K562 (cell line): Measurements from ENCODE around the gene NEK1. TPM values are rescaled to one million over a fixed set of nuclear protein-coding genes. Genes with fewer than 3 reads are reported as not detected.
A peak's percentile ranks its signal among the peaks of the same experiment; 100 is the strongest.

ENCODE experiments used
- CREM ChIP-seq: IDR thresholded peaks from 2 replicates; pipeline ENCODE4 v1.6.1; 2014; ENCODE audit warnings: antibody characterized with exemption, low read depth
- FOXK2 ChIP-seq, 2 experiments: fragments of 450-650 bp; IDR thresholded peaks in 1 of 2; conservative IDR thresholded peaks in 1 of 2; 2 replicates each; pipeline ENCODE4 v1.6.1; 2016; ENCODE audit warnings: low read depth in 2 of 2, mild to moderate bottlenecking in 1 of 2
- GABPA ChIP-seq: fragments of 200-800 bp; sonication (Bioruptor generic); conservative IDR thresholded peaks from 2 replicates; pipeline ENCODE4 v1.6.1; 2016; ENCODE audit warnings: low read depth, missing genetic modification characterization, missing compliant biosample characterization
- NCOR1 ChIP-seq: fragments of 450-650 bp; IDR thresholded peaks from 2 replicates; pipeline ENCODE4 v1.6.1; 2016; ENCODE audit warnings: mild to moderate bottlenecking, moderate library complexity
- NONO ChIP-seq, 2 experiments: fragments of 200-400 bp in 1 of 2; fragments of 450-650 bp in 1 of 2; formaldehyde crosslinking in 1 of 2; IDR thresholded peaks; 2 replicates each; pipeline ENCODE4 v1.6.1; 2017; ENCODE audit warnings: low read depth in 2 of 2, mild to moderate bottlenecking in 2 of 2, moderate library complexity in 2 of 2, low read length in 1 of 2
- SMARCE1 ChIP-seq: fragments of 450-650 bp; IDR thresholded peaks from 2 replicates; pipeline ENCODE4 v1.7.1; 2016; ENCODE audit warnings: mild to moderate bottlenecking
- STAT5B ChIP-seq: fragments of 250-450 bp; sonication (Bioruptor Pico); IDR thresholded peaks from 2 replicates; pipeline ENCODE4 v1.8.0; 2021; ENCODE audit warnings: mild to moderate bottlenecking, inconsistent platforms
- TAL1 ChIP-seq: fragments of 450-650 bp; IDR thresholded peaks from 2 replicates; pipeline ENCODE4 v1.6.1; 2016; ENCODE audit warnings: mild to moderate bottlenecking
- TEAD1 ChIP-seq, 2 experiments: fragments of 450-650 bp in 1 of 2; sonication (generic) in 1 of 2; formaldehyde crosslinking; IDR thresholded peaks; 2 replicates each; pipeline versions ENCODE4 v1.4.0 to v1.8.0; 2020 to 2022; ENCODE audit warnings: mild to moderate bottlenecking in 2 of 2, missing genetic modification reagents in 1 of 2
- TEAD4 ChIP-seq, 2 experiments: sonication (generic) in 1 of 2; formaldehyde crosslinking in 1 of 2; IDR thresholded peaks; 2 replicates each; pipeline versions ENCODE4 v1.6.1 to v1.8.0; 2012 to 2022; ENCODE audit warnings: borderline replicate concordance in 1 of 2, inconsistent platforms in 1 of 2, low read length in 1 of 2, mild to moderate bottlenecking in 1 of 2, missing genetic modification reagents in 1 of 2
- ZNF324 ChIP-seq: fragments of 250-450 bp; sonication (Bioruptor Pico); IDR thresholded peaks from 2 replicates; pipeline ENCODE4 v1.4.0; 2020; ENCODE audit warnings: mild to moderate bottlenecking
- ZNF77 ChIP-seq: fragments of 250-450 bp; sonication (Bioruptor Pico); IDR thresholded peaks from 2 replicates; pipeline ENCODE4 v1.5.0; 2020
- polyA plus RNA-seq, 8 experiments: library from polyadenylated mRNA; depleted of rRNA in 4 of 8; stranded (reverse) in 5 of 8; unstranded in 3 of 8; fragments of >200 nt; fragmentation: Nextera tagmentation in 2 of 8; fragmentation: Illumina TruSeq in 1 of 8; extraction: Ambion mirVana in 2 of 8; extraction: Trizol in 1 of 8; gene quantifications; 2 replicates each; pipeline versions ENCODE4 v1.2.1 to v1.2.3, GENCODE V29; 2011 to 2014; ENCODE audit warnings: inconsistent platforms in 1 of 8, missing spikeins in 1 of 8
- total RNA-seq, 7 experiments: library from RNA; depleted of rRNA in 6 of 7; stranded (reverse); fragments of >200 nt in 6 of 7; fragmentation: Illumina TruSeq in 2 of 7; extraction: Trizol in 2 of 7; gene quantifications; 2 replicates each; pipeline versions ENCODE4 v1.2.1 to v1.2.3, GENCODE V29; 2011 to 2021; ENCODE audit warnings: low replicate concordance in 1 of 7
- TF ChIP-seq, protein P1 (sequence below): fragments of 450-650 bp; IDR thresholded peaks from 2 replicates; pipeline ENCODE4 v1.6.1; 2016; ENCODE audit warnings: mild to moderate bottlenecking, moderate library complexity
- TF ChIP-seq, protein P2 (sequence below): IDR thresholded peaks from 2 replicates; pipeline ENCODE4 v1.6.1; 2012; ENCODE audit warnings: low read depth, low read length, improper control_type of control experiment, borderline replicate concordance

NEK1 gene
- total and polyA plus RNA-seq, 9 of the 15 experiments (the other 6 are each of a cell fraction or from before 2014, with no cell fraction given): 6.2 to 15.7 (median 10.3) TPM

DNA sequence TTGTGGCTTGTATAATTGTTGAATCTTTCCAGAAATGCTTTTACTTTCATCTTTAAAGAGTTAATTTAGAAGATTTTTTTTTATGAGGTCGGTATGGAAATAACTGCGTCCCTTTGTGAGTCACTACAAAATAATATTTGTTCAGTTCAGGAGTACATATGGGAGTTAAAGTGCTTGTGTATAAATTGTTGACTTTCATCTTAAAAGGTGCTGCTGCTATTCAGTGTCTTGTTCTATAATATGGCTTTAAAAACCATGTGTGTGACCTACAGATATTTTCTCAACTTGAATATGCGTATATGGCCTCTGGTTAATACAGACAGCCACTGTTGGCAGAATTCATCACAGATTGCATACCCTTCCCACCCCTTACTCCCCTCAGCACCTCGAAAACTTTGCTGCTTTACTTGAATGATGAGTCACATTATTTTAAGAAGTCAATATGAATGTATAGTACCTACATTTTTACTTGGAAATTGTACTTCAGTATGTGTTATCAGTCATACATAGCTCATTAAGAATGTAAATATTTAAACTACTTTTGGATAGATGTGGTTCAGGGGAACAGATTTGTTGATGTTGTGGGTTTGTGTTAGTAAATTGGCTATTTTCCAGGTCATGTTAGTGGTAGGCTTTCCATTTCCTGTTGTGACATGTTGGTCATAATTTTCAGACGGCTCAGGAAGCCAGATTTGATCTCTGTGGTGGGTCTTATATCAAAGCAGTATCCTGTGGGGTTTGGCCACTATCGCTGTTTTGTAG lies 9.5 kb upstream of the NEK1 start (continued):
- TF ChIP-seq NONO (IDR thresholded peaks at IDR 0.05; ENCODE audit: low read depth in 2 of 2, low read length in 1 of 2) (no peak), NCOR1 (peak; percentile 38; the same call in 1 of the 2 replicates), FOXK2 (conservative IDR thresholded peaks at IDR 0.05 in 1 of 2, IDR thresholded peaks at IDR 0.05 in 1 of 2; ENCODE audit: low read depth in 2 of 2) (0 out of 4 replicates have a peak, but pooled peaks of 1 of the 2 experiments have one; percentile 41), GABPA (tag) (peak; percentile 61), CREM (0 out of 2 replicates have a peak, but pooled peaks have one; percentile 17), TEAD4 (IDR thresholded peaks at IDR 0.05; ENCODE audit: low read length) (peak; percentile 71; the same call in 1 of the 2 replicates), TEAD4 (CRISPR knock-in tag; IDR thresholded peaks at IDR 0.05; ENCODE audit: borderline replicate concordance) (no peak), TAL1 (peak; percentile 24; the same call in 1 of the 2 replicates), TEAD1 (CRISPR knock-in tag; IDR thresholded peaks at IDR 0.05) (0 out of 4 replicates have a peak, but pooled peaks of 1 of the 2 experiments have one; percentile 9), SMARCE1 (peak; percentile 71), ZNF324 (CRISPR knock-in tag) (no peak), STAT5B (CRISPR knock-in tag) (no peak), ZNF77 (CRISPR knock-in tag) (no peak)
- TF ChIP-seq, protein P1, sequence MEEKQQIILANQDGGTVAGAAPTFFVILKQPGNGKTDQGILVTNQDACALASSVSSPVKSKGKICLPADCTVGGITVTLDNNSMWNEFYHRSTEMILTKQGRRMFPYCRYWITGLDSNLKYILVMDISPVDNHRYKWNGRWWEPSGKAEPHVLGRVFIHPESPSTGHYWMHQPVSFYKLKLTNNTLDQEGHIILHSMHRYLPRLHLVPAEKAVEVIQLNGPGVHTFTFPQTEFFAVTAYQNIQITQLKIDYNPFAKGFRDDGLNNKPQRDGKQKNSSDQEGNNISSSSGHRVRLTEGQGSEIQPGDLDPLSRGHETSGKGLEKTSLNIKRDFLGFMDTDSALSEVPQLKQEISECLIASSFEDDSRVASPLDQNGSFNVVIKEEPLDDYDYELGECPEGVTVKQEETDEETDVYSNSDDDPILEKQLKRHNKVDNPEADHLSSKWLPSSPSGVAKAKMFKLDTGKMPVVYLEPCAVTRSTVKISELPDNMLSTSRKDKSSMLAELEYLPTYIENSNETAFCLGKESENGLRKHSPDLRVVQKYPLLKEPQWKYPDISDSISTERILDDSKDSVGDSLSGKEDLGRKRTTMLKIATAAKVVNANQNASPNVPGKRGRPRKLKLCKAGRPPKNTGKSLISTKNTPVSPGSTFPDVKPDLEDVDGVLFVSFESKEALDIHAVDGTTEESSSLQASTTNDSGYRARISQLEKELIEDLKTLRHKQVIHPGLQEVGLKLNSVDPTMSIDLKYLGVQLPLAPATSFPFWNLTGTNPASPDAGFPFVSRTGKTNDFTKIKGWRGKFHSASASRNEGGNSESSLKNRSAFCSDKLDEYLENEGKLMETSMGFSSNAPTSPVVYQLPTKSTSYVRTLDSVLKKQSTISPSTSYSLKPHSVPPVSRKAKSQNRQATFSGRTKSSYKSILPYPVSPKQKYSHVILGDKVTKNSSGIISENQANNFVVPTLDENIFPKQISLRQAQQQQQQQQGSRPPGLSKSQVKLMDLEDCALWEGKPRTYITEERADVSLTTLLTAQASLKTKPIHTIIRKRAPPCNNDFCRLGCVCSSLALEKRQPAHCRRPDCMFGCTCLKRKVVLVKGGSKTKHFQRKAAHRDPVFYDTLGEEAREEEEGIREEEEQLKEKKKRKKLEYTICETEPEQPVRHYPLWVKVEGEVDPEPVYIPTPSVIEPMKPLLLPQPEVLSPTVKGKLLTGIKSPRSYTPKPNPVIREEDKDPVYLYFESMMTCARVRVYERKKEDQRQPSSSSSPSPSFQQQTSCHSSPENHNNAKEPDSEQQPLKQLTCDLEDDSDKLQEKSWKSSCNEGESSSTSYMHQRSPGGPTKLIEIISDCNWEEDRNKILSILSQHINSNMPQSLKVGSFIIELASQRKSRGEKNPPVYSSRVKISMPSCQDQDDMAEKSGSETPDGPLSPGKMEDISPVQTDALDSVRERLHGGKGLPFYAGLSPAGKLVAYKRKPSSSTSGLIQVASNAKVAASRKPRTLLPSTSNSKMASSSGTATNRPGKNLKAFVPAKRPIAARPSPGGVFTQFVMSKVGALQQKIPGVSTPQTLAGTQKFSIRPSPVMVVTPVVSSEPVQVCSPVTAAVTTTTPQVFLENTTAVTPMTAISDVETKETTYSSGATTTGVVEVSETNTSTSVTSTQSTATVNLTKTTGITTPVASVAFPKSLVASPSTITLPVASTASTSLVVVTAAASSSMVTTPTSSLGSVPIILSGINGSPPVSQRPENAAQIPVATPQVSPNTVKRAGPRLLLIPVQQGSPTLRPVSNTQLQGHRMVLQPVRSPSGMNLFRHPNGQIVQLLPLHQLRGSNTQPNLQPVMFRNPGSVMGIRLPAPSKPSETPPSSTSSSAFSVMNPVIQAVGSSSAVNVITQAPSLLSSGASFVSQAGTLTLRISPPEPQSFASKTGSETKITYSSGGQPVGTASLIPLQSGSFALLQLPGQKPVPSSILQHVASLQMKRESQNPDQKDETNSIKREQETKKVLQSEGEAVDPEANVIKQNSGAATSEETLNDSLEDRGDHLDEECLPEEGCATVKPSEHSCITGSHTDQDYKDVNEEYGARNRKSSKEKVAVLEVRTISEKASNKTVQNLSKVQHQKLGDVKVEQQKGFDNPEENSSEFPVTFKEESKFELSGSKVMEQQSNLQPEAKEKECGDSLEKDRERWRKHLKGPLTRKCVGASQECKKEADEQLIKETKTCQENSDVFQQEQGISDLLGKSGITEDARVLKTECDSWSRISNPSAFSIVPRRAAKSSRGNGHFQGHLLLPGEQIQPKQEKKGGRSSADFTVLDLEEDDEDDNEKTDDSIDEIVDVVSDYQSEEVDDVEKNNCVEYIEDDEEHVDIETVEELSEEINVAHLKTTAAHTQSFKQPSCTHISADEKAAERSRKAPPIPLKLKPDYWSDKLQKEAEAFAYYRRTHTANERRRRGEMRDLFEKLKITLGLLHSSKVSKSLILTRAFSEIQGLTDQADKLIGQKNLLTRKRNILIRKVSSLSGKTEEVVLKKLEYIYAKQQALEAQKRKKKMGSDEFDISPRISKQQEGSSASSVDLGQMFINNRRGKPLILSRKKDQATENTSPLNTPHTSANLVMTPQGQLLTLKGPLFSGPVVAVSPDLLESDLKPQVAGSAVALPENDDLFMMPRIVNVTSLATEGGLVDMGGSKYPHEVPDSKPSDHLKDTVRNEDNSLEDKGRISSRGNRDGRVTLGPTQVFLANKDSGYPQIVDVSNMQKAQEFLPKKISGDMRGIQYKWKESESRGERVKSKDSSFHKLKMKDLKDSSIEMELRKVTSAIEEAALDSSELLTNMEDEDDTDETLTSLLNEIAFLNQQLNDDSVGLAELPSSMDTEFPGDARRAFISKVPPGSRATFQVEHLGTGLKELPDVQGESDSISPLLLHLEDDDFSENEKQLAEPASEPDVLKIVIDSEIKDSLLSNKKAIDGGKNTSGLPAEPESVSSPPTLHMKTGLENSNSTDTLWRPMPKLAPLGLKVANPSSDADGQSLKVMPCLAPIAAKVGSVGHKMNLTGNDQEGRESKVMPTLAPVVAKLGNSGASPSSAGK: no peak
- TF ChIP-seq, protein P2, sequence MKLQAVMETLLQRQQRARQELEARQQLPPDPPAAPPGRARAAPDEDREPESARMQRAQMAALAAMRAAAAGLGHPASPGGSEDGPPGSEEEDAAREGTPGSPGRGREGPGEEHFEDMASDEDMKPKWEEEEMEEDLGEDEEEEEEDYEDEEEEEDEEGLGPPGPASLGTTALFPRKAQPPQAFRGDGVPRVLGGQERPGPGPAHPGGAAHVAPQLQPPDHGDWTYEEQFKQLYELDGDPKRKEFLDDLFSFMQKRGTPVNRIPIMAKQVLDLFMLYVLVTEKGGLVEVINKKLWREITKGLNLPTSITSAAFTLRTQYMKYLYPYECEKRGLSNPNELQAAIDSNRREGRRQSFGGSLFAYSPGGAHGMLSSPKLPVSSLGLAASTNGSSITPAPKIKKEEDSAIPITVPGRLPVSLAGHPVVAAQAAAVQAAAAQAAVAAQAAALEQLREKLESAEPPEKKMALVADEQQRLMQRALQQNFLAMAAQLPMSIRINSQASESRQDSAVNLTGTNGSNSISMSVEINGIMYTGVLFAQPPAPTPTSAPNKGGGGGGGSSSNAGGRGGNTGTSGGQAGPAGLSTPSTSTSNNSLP: 0 out of 2 replicates have a peak, but pooled peaks have one; percentile 61
